Osteoblast (primary cell): ENCODE data around the gene NKD2. TPM values are rescaled to one million over a fixed set of nuclear protein-coding genes. Genes with fewer than 3 reads are reported as not detected.

Experiments
- DNase-seq: peaks from one replicate; pipeline ENCODE4 v3.0.0; 2011; ENCODE audit warnings: low spot score, mixed read lengths; ENCODE audit not compliant: insufficient read length; ENCODE audit errors: missing footprints
- H2AFZ ChIP-seq: 2 replicates; pipeline ENCODE4 v1.6.0; 2011; ENCODE audit warnings: mild to moderate bottlenecking, low read length
- H3K27ac ChIP-seq: 2 replicates; pipeline ENCODE4 v1.5.1; 2011; ENCODE audit warnings: mild to moderate bottlenecking, low read depth, low read length, moderate library complexity
- H3K27me3 ChIP-seq: 2 replicates; pipeline ENCODE4 v1.6.0; 2012; ENCODE audit warnings: mild to moderate bottlenecking, control low read depth, inconsistent platforms, low read length, moderate library complexity; ENCODE audit not compliant: insufficient read depth
- H3K36me3 ChIP-seq: 2 replicates; pipeline ENCODE4 v1.5.1; 2011; ENCODE audit warnings: mild to moderate bottlenecking, low read length, control low read depth, moderate library complexity; ENCODE audit not compliant: insufficient read depth
- H3K4me1 ChIP-seq: 2 replicates; pipeline ENCODE4 v1.5.1; 2011; ENCODE audit warnings: mild to moderate bottlenecking, low read length, control low read depth, moderate library complexity; ENCODE audit not compliant: insufficient read depth
- H3K4me2 ChIP-seq: 2 replicates; pipeline ENCODE4 v1.6.0; 2011; ENCODE audit warnings: mild to moderate bottlenecking, low read length; ENCODE audit not compliant: insufficient read depth
- H3K4me3 ChIP-seq: fragments of 200-600 bp; sonication (generic); 3 replicates; pipeline ENCODE4 v1.5.1; 2012; ENCODE audit warnings: mild to moderate bottlenecking, low read length, inconsistent platforms; ENCODE audit not compliant: insufficient read depth
- H3K79me2 ChIP-seq: 2 replicates; pipeline ENCODE4 v1.6.0; 2012; ENCODE audit warnings: mild to moderate bottlenecking, low read length, control low read depth, inconsistent platforms; ENCODE audit not compliant: insufficient read depth
- H3K9me3 ChIP-seq: 2 replicates; pipeline ENCODE4 v1.5.1; 2011; ENCODE audit warnings: low read depth, low read length, control low read depth
- H4K20me1 ChIP-seq: 2 replicates; pipeline ENCODE4 v1.6.0; 2012; ENCODE audit warnings: mild to moderate bottlenecking, low read length, control low read depth; ENCODE audit not compliant: insufficient read depth
- total RNA-seq: library from RNA; depleted of rRNA; stranded (reverse); fragments of >200 nt; gene quantifications from 2 replicates; pipeline ENCODE4 v1.2.3, GENCODE V29; 2012
- TF ChIP-seq, protein P1 (sequence below): IDR thresholded peaks from 2 replicates; pipeline ENCODE4 v1.5.1; 2011; ENCODE audit warnings: mild to moderate bottlenecking, low read depth, low read length, moderate library complexity; ENCODE audit errors: extremely low read depth

NKD2 gene
- total RNA-seq, 1 donor, result under 0.01 TPM

DNA sequence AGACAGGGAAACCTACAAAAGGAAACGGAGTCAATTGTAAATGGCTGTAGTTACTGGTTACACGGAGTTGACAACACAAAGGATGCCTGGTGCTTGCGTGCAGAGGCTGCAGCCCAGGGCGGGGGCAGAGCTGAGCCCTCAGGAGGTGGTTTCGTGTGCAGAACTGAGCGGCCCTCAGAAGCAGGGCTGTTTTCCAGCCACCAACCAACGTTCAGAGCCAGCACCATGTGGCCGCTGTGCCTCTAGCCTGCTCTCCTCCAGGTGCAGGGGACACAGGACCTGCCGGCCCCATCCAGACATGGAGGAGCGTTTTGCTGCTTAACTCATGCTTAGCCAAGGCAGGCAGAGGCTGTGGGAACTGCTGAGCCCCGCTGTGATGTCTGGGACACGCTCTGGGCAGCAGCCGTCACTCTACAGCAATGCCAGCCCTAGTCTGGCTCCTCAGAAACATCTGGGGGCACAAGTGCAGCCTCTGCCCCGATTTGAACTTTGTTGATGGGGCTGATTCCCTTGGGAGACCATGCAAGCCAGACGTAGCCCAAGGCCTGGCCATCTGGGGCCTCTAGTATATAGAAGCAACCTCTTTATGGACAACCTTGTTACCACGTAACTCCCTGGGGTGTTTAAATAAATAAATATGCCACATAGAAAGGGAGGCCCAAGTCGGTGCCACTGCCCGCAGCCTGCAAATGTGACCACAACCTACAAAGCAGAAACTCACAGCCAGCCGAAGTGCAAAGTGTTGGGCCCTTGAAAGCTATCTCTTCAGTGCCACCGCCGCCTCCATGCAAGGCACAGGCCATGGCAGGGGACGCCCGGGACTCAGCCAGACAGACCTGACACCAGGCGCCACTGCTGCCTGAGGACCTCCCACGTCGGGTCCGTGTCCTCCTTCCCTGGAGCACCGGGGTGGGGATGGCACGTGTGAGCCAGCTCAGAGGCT lies 42.1 kb downstream of the NKD2 start:
- Histone ChIP-seq H3K4me2 (no peak overlapping the region), H3K4me3 (no peak overlapping the region), H3K27me3 (no peaks in the 10 kb centered on the region), H3K4me1 (no peaks in the 10 kb centered on the region), H2AFZ (no peak overlapping the region), H3K9me3 (no peaks in the 10 kb centered on the region), H4K20me1 (no peaks in the 10 kb centered on the region), H3K27ac (no peak overlapping the region), H3K36me3 (no peaks in the 10 kb centered on the region), H3K79me2 (no peaks in the 10 kb centered on the region)
- peak; percentile 65 for DNase-seq
- TF ChIP-seq, protein P1, sequence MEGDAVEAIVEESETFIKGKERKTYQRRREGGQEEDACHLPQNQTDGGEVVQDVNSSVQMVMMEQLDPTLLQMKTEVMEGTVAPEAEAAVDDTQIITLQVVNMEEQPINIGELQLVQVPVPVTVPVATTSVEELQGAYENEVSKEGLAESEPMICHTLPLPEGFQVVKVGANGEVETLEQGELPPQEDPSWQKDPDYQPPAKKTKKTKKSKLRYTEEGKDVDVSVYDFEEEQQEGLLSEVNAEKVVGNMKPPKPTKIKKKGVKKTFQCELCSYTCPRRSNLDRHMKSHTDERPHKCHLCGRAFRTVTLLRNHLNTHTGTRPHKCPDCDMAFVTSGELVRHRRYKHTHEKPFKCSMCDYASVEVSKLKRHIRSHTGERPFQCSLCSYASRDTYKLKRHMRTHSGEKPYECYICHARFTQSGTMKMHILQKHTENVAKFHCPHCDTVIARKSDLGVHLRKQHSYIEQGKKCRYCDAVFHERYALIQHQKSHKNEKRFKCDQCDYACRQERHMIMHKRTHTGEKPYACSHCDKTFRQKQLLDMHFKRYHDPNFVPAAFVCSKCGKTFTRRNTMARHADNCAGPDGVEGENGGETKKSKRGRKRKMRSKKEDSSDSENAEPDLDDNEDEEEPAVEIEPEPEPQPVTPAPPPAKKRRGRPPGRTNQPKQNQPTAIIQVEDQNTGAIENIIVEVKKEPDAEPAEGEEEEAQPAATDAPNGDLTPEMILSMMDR, result no peak

DNA sequence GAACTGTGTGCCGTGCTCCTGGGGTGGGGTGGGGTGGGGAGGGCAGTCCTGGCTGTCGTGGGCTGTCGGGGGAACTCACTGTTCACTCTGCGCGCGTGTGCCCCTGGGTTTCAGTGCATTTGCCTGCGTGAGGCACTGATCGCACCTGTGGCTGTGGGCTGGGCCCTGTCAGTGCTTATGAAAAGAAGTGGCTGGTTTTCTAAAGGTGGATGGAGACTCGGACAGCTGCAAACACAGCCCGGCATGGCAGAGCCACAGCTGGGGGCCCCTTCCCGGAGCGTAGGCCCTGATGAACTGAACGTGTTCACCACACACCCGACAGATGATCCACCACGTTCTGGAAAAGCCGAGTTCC lies 42.7 kb downstream of the NKD2 start:
- Histone ChIP-seq H3K4me2 (no peak overlapping the region), H3K27ac (no peak overlapping the region), H4K20me1 (no peaks in the 10 kb centered on the region), H3K27me3 (no peaks in the 10 kb centered on the region), H3K4me3 (no peak overlapping the region), H2AFZ (no peak overlapping the region), H3K36me3 (no peaks in the 10 kb centered on the region), H3K79me2 (no peaks in the 10 kb centered on the region), H3K4me1 (no peaks in the 10 kb centered on the region), H3K9me3 (no peaks in the 10 kb centered on the region)
- DNase-seq, result peak; percentile 46
- TF ChIP-seq, protein P1, result no peak

DNA sequence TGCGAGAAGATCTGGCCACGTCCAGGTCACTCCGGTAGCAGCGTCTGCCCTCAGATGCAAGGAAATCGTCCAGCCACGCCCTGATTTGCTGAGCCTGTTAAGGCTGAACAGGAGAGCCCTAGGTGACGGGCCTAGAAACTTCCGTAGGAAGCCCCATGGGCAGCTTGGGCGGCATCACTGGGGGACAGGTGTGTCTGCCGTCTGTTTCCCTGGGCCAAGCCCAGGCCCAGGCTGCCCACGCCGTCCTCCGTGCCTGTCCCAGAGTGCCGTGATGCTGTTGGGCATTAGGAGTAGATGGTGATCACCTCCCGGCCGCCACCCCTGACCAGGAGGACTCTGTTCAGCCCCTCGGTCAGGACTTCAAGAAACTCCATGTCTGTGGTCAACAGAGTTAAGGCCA lies 43.5 kb downstream of the NKD2 start:
- H4K20me1 ChIP-seq, result no peaks in the 10 kb centered on the region
- H3K36me3 ChIP-seq, result no peaks in the 10 kb centered on the region
- no peak overlapping the region for H3K4me3 ChIP-seq
- DNase-seq, result peak; percentile 43
- no peak overlapping the region for H3K4me2 ChIP-seq
- no peak overlapping the region for H3K27ac ChIP-seq
- no peaks in the 10 kb centered on the region for H3K9me3 ChIP-seq
- H3K79me2 ChIP-seq, result no peaks in the 10 kb centered on the region
- no peak overlapping the region for H2AFZ ChIP-seq
- TF ChIP-seq, protein P1, result no peak
- no peaks in the 10 kb centered on the region for H3K27me3 ChIP-seq
- no peaks in the 10 kb centered on the region for H3K4me1 ChIP-seq

DNA sequence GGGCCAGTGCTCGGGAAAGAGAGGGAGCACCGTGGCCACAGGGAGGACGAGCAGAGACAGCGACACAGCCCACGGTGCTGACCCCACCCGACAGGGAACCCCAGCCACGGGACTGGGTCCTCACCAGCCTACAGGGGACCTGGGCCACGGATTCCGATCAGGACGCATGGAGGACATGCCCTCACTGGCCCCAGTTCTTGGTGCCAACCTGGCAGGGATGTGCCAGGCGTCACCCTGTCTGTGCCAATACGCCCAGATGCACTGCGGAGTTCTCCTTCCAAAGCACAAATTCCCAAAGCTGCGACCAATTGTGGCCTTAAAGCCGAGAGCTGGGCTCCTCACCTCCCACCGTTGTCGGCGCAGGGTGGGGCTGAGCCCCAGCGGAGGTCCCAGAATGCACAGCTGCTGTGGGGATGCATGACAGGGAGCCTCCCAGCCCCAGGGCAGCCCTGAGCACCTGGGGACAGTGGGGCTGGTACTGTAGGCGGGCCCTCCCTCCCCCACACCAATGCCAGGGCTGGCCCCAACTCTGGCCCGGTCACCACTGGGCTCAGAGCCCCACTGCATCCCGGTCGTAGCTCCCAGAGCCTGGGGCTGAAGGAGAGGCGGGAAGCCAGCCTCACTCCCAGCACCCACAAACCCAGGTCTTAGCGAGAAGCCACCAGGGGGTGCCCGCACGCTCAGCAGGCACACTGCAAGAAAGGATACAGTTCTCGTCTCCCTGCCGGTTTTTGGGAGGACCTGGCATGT lies 44.2 kb downstream of the NKD2 start:
- Histone ChIP-seq H3K27me3 (no peaks in the 10 kb centered on the region), H3K36me3 (no peaks in the 10 kb centered on the region), H3K27ac (no peak overlapping the region), H4K20me1 (no peaks in the 10 kb centered on the region), H3K4me2 (no peak overlapping the region), H3K79me2 (no peaks in the 10 kb centered on the region), H3K4me1 (no peaks in the 10 kb centered on the region), H2AFZ (no peak overlapping the region), H3K9me3 (no peaks in the 10 kb centered on the region), H3K4me3 (no peak overlapping the region)
- TF ChIP-seq, protein P1, result no peak
- peak; percentile 89 for DNase-seq
